IMR-90 (cell line): Measurements from ENCODE around the gene NDOR1. TPM values are rescaled to one million over a fixed set of nuclear protein-coding genes. Genes with fewer than 3 reads are reported as not detected.

Source experiments
- ATAC-seq: fragments of 200-7000 bp; cut with Tn5 transposase; 2 replicates; pipeline ENCODE4 v1.9.1; 2020; ENCODE audit warnings: low read depth, mild to moderate bottlenecking, moderate library complexity
- BruUV-seq: library from RNA; stranded (reverse); fragments of 400-500 nt; replicated peaks from 2 replicates; lab custom pipeline; 2021; lab: Mats Ljungman, UMichigan
- CTCF ChIA-PET: fragments of 300-600 bp; formaldehyde crosslinking; extraction: SDS; loops from one replicate; lab custom pipeline; 2021; ENCODE audit warnings: antibody characterized with exemption; lab: Yijun Ruan, JAX
- POLR2A ChIA-PET: fragments of 300-600 bp; sonication (Branson Sonifier 250); formaldehyde crosslinking; loops from one replicate; lab custom pipeline; 2022; ENCODE audit warnings: antibody characterized with exemption; ENCODE audit not compliant: unreplicated experiment; lab: Charles Lee
- DNase-seq: peaks from one replicate; pipeline ENCODE4 v3.0.0; 2013
- H2AFZ ChIP-seq: replicated peaks from 2 replicates; pipeline ENCODE3; 2013; ENCODE audit warnings: low read length, mild to moderate bottlenecking; ENCODE audit not compliant: poor library complexity
- H2AK5ac ChIP-seq: 2 replicates; pipeline ENCODE4 v1.6.1; 2013; ENCODE audit warnings: low read depth, low read length, inconsistent platforms
- H2AK9ac ChIP-seq: replicated peaks from 2 replicates; pipeline ENCODE3; 2013; ENCODE audit warnings: mild to moderate bottlenecking, low read depth, low read length, moderate library complexity; ENCODE audit not compliant: poor library complexity
- H2BK120ac ChIP-seq: 2 replicates; pipeline ENCODE4 v1.6.1; 2013; ENCODE audit warnings: low read depth, low read length, inconsistent platforms
- H2BK15ac ChIP-seq: 3 replicates; pipeline ENCODE4 v1.6.1; 2013; ENCODE audit warnings: low read depth, low read length, inconsistent platforms
- H2BK20ac ChIP-seq: 2 replicates; pipeline ENCODE4 v1.6.1; 2013; ENCODE audit warnings: low read depth, mild to moderate bottlenecking, inconsistent platforms, low read length, moderate library complexity
- H2BK5ac ChIP-seq: 2 replicates; pipeline ENCODE4 v1.6.1; 2013; ENCODE audit warnings: mild to moderate bottlenecking, low read depth, low read length, inconsistent platforms; ENCODE audit not compliant: poor library complexity, severe bottlenecking
- H3K14ac ChIP-seq: replicated peaks from 2 replicates; pipeline ENCODE4 v1.6.1; 2013; ENCODE audit warnings: low read depth, low read length, inconsistent platforms
- H3K18ac ChIP-seq: 2 replicates; pipeline ENCODE4 v1.6.1; 2013; ENCODE audit warnings: low read depth, low read length, control low read depth
- H3K23ac ChIP-seq: 2 replicates; pipeline ENCODE4 v1.6.1; 2013; ENCODE audit warnings: low read depth, low read length, inconsistent platforms
- H3K27ac ChIP-seq: 2 replicates; pipeline ENCODE4 v1.5.1; 2013; ENCODE audit warnings: mild to moderate bottlenecking, control low read depth, low read length; ENCODE audit not compliant: insufficient read depth
- H3K27me3 ChIP-seq: 2 replicates; pipeline ENCODE4 v1.6.1; 2013; ENCODE audit warnings: low read length; ENCODE audit not compliant: control insufficient read depth, insufficient read depth
- H3K36me3 ChIP-seq: 2 replicates; pipeline ENCODE4 v1.6.1; 2013; ENCODE audit warnings: low read length, mixed read lengths; ENCODE audit not compliant: control insufficient read depth, insufficient read depth
- H3K4ac ChIP-seq: 2 replicates; pipeline ENCODE4 v1.6.1; 2013; ENCODE audit warnings: low read depth, low read length, inconsistent platforms
- H3K4me1 ChIP-seq: 2 replicates; pipeline ENCODE4 v1.6.1; 2013; ENCODE audit warnings: low read length, mixed read lengths; ENCODE audit not compliant: control insufficient read depth, insufficient read depth
- H3K4me2 ChIP-seq: 2 replicates; pipeline ENCODE4 v1.6.1; 2013; ENCODE audit warnings: low read depth, mild to moderate bottlenecking, control low read depth, low read length, moderate library complexity
- H3K4me3 ChIP-seq: 2 replicates; pipeline ENCODE4 v1.5.1; 2013; ENCODE audit warnings: low read depth, mild to moderate bottlenecking, control low read depth, low read length, moderate library complexity; ENCODE audit not compliant: insufficient read depth
- H3K56ac ChIP-seq: 2 replicates; pipeline ENCODE4 v1.6.1; 2013; ENCODE audit warnings: low read length, inconsistent platforms; ENCODE audit not compliant: insufficient read depth; ENCODE audit errors: extremely low read depth
- H3K79me1 ChIP-seq, 2 experiments: 2 replicates each; pipeline ENCODE4 v1.6.1; 2013; ENCODE audit warnings: low read length in 2 of 2, inconsistent platforms in 1 of 2, low read depth in 1 of 2
- H3K9ac ChIP-seq: 2 replicates; pipeline ENCODE4 v1.6.1; 2013; ENCODE audit warnings: low read depth, low read length, control low read depth
- H3K9me1 ChIP-seq: 2 replicates; pipeline ENCODE4 v1.6.1; 2013; ENCODE audit warnings: low read length, inconsistent platforms; ENCODE audit not compliant: insufficient read depth
- H3K9me3 ChIP-seq: 2 replicates; pipeline ENCODE4 v1.6.1; 2013; ENCODE audit warnings: low read length; ENCODE audit not compliant: control insufficient read depth, insufficient read depth
- H4K20me1 ChIP-seq: 2 replicates; pipeline ENCODE4 v1.6.1; 2013; ENCODE audit warnings: low read length, inconsistent platforms; ENCODE audit not compliant: insufficient read depth
- H4K5ac ChIP-seq: 2 replicates; pipeline ENCODE4 v1.6.1; 2013; ENCODE audit warnings: mild to moderate bottlenecking, low read depth, low read length, control low read depth
- H4K8ac ChIP-seq, 2 experiments: 2 replicates each; pipeline ENCODE4 v1.6.1; 2013; ENCODE audit warnings: low read depth in 2 of 2, low read length in 2 of 2, control low read depth in 1 of 2, inconsistent platforms in 1 of 2
- H4K91ac ChIP-seq: 2 replicates; pipeline ENCODE4 v1.6.1; 2013; ENCODE audit warnings: low read depth, low read length, inconsistent platforms; ENCODE audit not compliant: insufficient read depth
- BHLHE40 ChIP-seq: fragments of 150-350 bp; IDR thresholded peaks from 2 replicates; pipeline ENCODE4 v1.6.1; 2016; ENCODE audit warnings: mild to moderate bottlenecking, low read depth, low read length
- CHD1 ChIP-seq: IDR thresholded peaks from 2 replicates; pipeline ENCODE4 v1.6.1; 2012; ENCODE audit warnings: low read depth, low read length, improper control_type of control experiment
- FOS ChIP-seq: fragments of 150-350 bp; IDR thresholded peaks from 2 replicates; pipeline ENCODE4 v1.6.1; 2016; ENCODE audit warnings: low read depth, low read length
- NFE2L2 ChIP-seq: fragments of 150-350 bp; IDR thresholded peaks from 2 replicates; pipeline ENCODE4 v1.6.1; 2016; ENCODE audit warnings: low read depth, mild to moderate bottlenecking, low read length
- POLR2A ChIP-seq: IDR thresholded peaks from 2 replicates; pipeline ENCODE4 v1.6.1; 2012; ENCODE audit warnings: mild to moderate bottlenecking, low read depth, low read length
- RCOR1 ChIP-seq: IDR thresholded peaks from 2 replicates; pipeline ENCODE4 v1.6.1; 2012; ENCODE audit warnings: mild to moderate bottlenecking, low read length, improper control_type of control experiment; ENCODE audit not compliant: insufficient replicate concordance
- RFX5 ChIP-seq: IDR thresholded peaks from 2 replicates; pipeline ENCODE4 v1.8.0; 2012; ENCODE audit warnings: low read depth, mild to moderate bottlenecking, low read length, moderate library complexity
- SMC3 ChIP-seq: fragments of 150-350 bp; IDR thresholded peaks from 2 replicates; pipeline ENCODE4 v1.6.1; 2016; ENCODE audit warnings: low read depth, mild to moderate bottlenecking, antibody characterized with exemption, low read length, moderate library complexity
- USF2 ChIP-seq: fragments of 150-350 bp; IDR thresholded peaks from 2 replicates; pipeline ENCODE4 v1.6.1; 2017; ENCODE audit warnings: mild to moderate bottlenecking, antibody characterized with exemption, low read length, low read depth
- WGBS, 2 experiments: methylation state at CpG; one replicate each; pipeline versions ENCODE4 v1.1.5 to v1.1.7; 2013; ENCODE audit warnings: missing lambda C conversion rate in 2 of 2; ENCODE audit not compliant: insufficient read length in 1 of 2; ENCODE audit errors: extremely low coverage in 2 of 2; 5-methylcytosine and 5-hydroxymethylcytosine counted together
- dilution Hi-C: fragments of 300-500 bp; cut with HindIII; formaldehyde crosslinking; loops from one replicate; pipeline ENCODE4 v1.14.3; 2018; ENCODE audit warnings: low sequenced_read_pairs; ENCODE audit not compliant: unreplicated experiment
- in situ Hi-C: fragments of 300-500 bp; cut with MboI; formaldehyde crosslinking; loops from 3 replicates; pipeline ENCODE4 v1.14.3; 2019; ENCODE audit warnings: low sequenced_read_pairs, inconsistent platforms, mixed read lengths
- intact Hi-C: fragments of 100-400 bp; cut with micrococcal nuclease; formaldehyde crosslinking; loops from 2 replicates; pipeline ENCODE4 v1.10.0; 2022
- polyA plus RNA-seq, 3 experiments: library from polyadenylated mRNA; depleted of rRNA; stranded (reverse); fragments of >200 nt; gene quantifications; 2 replicates each; pipeline ENCODE4 v1.2.3, GENCODE V29; 2012; ENCODE audit warnings: low replicate concordance in 1 of 3
- total RNA-seq: library from RNA; depleted of rRNA; stranded (reverse); fragments of >200 nt; gene quantifications from 2 replicates; pipeline ENCODE4 v1.2.3, GENCODE V29; 2012
- TF ChIP-seq, protein P1 (sequence below): conservative IDR thresholded peaks from 2 replicates; pipeline ENCODE4 v1.5.1; 2012; ENCODE audit warnings: mild to moderate bottlenecking, low read depth, low read length, improper control_type of control experiment
- TF ChIP-seq, protein P2 (sequence below): fragments of 150-350 bp; IDR thresholded peaks from 2 replicates; pipeline ENCODE4 v1.6.1; 2016; ENCODE audit warnings: low read depth, mild to moderate bottlenecking, low read length, moderate library complexity, borderline replicate concordance

NDOR1 gene
- total and polyA plus RNA-seq, 2 of the 4 experiments (the other 2 are of a cell fraction): 0.90 to 10.6 TPM

- 86% methylated on average over 9 of the region's 10 CpGs; no CpG with 5 or more reads in 1 of the 2 experiments for WGBS, 2 experiments
- no peak overlapping the region for H3K14ac ChIP-seq
Observed at GRCh38 chr9:137194909-137195308, 10.6 kb upstream of the NDOR1 start.

More at GRCh38 chr9:137194909-137195308, 10.6 kb upstream of the NDOR1 start:
- H2AK5ac ChIP-seq: no peak overlapping the region
- no peak overlapping the region for H3K4ac ChIP-seq
- no peak overlapping the region for H3K23ac ChIP-seq
- TF ChIP-seq USF2: no peak
- TF ChIP-seq, protein P1, sequence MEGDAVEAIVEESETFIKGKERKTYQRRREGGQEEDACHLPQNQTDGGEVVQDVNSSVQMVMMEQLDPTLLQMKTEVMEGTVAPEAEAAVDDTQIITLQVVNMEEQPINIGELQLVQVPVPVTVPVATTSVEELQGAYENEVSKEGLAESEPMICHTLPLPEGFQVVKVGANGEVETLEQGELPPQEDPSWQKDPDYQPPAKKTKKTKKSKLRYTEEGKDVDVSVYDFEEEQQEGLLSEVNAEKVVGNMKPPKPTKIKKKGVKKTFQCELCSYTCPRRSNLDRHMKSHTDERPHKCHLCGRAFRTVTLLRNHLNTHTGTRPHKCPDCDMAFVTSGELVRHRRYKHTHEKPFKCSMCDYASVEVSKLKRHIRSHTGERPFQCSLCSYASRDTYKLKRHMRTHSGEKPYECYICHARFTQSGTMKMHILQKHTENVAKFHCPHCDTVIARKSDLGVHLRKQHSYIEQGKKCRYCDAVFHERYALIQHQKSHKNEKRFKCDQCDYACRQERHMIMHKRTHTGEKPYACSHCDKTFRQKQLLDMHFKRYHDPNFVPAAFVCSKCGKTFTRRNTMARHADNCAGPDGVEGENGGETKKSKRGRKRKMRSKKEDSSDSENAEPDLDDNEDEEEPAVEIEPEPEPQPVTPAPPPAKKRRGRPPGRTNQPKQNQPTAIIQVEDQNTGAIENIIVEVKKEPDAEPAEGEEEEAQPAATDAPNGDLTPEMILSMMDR: no peak
- no peak for TF ChIP-seq NFE2L2
- TF ChIP-seq, protein P2, sequence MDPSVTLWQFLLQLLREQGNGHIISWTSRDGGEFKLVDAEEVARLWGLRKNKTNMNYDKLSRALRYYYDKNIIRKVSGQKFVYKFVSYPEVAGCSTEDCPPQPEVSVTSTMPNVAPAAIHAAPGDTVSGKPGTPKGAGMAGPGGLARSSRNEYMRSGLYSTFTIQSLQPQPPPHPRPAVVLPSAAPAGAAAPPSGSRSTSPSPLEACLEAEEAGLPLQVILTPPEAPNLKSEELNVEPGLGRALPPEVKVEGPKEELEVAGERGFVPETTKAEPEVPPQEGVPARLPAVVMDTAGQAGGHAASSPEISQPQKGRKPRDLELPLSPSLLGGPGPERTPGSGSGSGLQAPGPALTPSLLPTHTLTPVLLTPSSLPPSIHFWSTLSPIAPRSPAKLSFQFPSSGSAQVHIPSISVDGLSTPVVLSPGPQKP: no peak
- TF ChIP-seq RCOR1: no peak
- TF ChIP-seq BHLHE40: no peak
- no peak for TF ChIP-seq POLR2A
- TF ChIP-seq FOS: no peak
- TF ChIP-seq SMC3: no peak
- no peak for TF ChIP-seq RFX5
- TF ChIP-seq CHD1: no peak
- no peak overlapping the region for H3K27ac ChIP-seq
- intact Hi-C loops (no loop called here), in situ Hi-C loops (no loop called here), dilution Hi-C loops (no loop called here)
- peaks cover 42% of the 10 kb centered on the region for H4K20me1 ChIP-seq
- peaks cover 25% of the 10 kb centered on the region for H3K36me3 ChIP-seq
- ATAC-seq (no peak), DNase-seq (no peak)
- no peaks in the 10 kb centered on the region for H3K9me3 ChIP-seq
- no peak overlapping the region for H2BK15ac ChIP-seq
- H2BK5ac ChIP-seq: no peak overlapping the region
- H3K9me1 ChIP-seq: no peaks in the 10 kb centered on the region
- H4K8ac ChIP-seq: no peak overlapping the region
- peaks cover 18% of the 10 kb centered on the region for H3K4me1 ChIP-seq
- H3K79me1 ChIP-seq: peaks cover 10 to 78% of the 10 kb centered on the region in 2 experiments
- no peak overlapping the region for H3K56ac ChIP-seq
- BruUV-seq: no TSS peak
- H4K91ac ChIP-seq: no peak overlapping the region
- H2BK120ac ChIP-seq: no peak overlapping the region
- H3K4me2 ChIP-seq: no peak overlapping the region
- H3K4me3 ChIP-seq: no peak overlapping the region
- peak overlapping the region; percentile 84 for H2AK9ac ChIP-seq
- no peak overlapping the region for H2BK20ac ChIP-seq
- no peaks in the 10 kb centered on the region for H3K27me3 ChIP-seq
- ChIA-PET POLR2A (no interaction called here), CTCF (interaction anchor here (1.0 kb wide), 1 partner anchor 32 kb away, joined by 3 read pairs; the partner anchor contains the start of gene RNF224)
- H2AFZ ChIP-seq: no peak overlapping the region
- H4K5ac ChIP-seq: no peak overlapping the region
- no peak overlapping the region for H3K9ac ChIP-seq
- H3K18ac ChIP-seq: no peak overlapping the region
